T-helper 2 cell treated with Interferon-gamma antibody and Interleukin-4, amounts not matched to agents 5 μg/mL and 100 μg/mL, for 36 hours (primary cell): ENCODE measurements around the gene STK24.

Experiments
- DNase-seq: peaks from one replicate; pipeline ENCODE4 v3.0.0; 2021; ENCODE audit warnings: low spot score
- H3K27ac Mint-ChIP-seq: one replicate; pipeline ENCODE4 v1.8.0; 2021; ENCODE audit warnings: mild to moderate bottlenecking, mixed read lengths
- H3K27me3 Mint-ChIP-seq: one replicate; pipeline ENCODE4 v1.8.0; 2021; ENCODE audit warnings: low read depth, mixed read lengths
- H3K36me3 Mint-ChIP-seq: one replicate; pipeline ENCODE4 v1.8.0; 2021; ENCODE audit warnings: low read depth, mixed read lengths
- H3K4me1 Mint-ChIP-seq: one replicate; pipeline ENCODE4 v1.8.0; 2021; ENCODE audit warnings: low read depth, mixed read lengths
- H3K4me3 Mint-ChIP-seq: one replicate; pipeline ENCODE4 v1.8.0; 2022; ENCODE audit warnings: mild to moderate bottlenecking, moderate library complexity, mixed read lengths
- H3K9me3 Mint-ChIP-seq: one replicate; pipeline ENCODE4 v1.8.0; 2021; ENCODE audit warnings: mixed read lengths

The STK24 gene

GRCh38 chr13:98436233-98436910 is 140.5 kb downstream of the STK24 start:
- H3K9me3 Mint-ChIP-seq, result no peaks in the 10 kb centered on the region
- H3K27ac Mint-ChIP-seq, result no peak overlapping the region
- no peak for DNase-seq
- H3K4me1 Mint-ChIP-seq, result no peaks in the 10 kb centered on the region
- no peaks in the 10 kb centered on the region for H3K36me3 Mint-ChIP-seq
- no peaks in the 10 kb centered on the region for H3K27me3 Mint-ChIP-seq
- no peak overlapping the region for H3K4me3 Mint-ChIP-seq

- Mint-ChIP-seq H3K9me3 (no peaks in the 10 kb centered on the region), H3K27me3 (no peaks in the 10 kb centered on the region), H3K27ac (no peak overlapping the region), H3K4me1 (no peaks in the 10 kb centered on the region), H3K36me3 (no peaks in the 10 kb centered on the region), H3K4me3 (no peak overlapping the region)
- DNase-seq, result no peak
These were observed 141.5 kb downstream of the STK24 start for GRCh38 chr13:98435376-98435775.

- Mint-ChIP-seq H3K4me3 (no peak overlapping the region), H3K9me3 (no peaks in the 10 kb centered on the region), H3K27me3 (no peaks in the 10 kb centered on the region), H3K36me3 (no peaks in the 10 kb centered on the region), H3K4me1 (no peaks in the 10 kb centered on the region), H3K27ac (no peak overlapping the region)
- DNase-seq, result no peak
These were observed 142.8 kb downstream of the STK24 start for GRCh38 chr13:98434060-98434459.

GRCh38 chr13:98433654-98434053 is 143.3 kb downstream of the STK24 start:
- Mint-ChIP-seq H3K4me3 (no peak overlapping the region), H3K9me3 (no peaks in the 10 kb centered on the region), H3K27ac (no peak overlapping the region), H3K27me3 (no peaks in the 10 kb centered on the region), H3K4me1 (no peaks in the 10 kb centered on the region), H3K36me3 (no peaks in the 10 kb centered on the region)
- no peak for DNase-seq

GRCh38 chr13:98432638-98433037 is 144.3 kb downstream of the STK24 start:
- no peak overlapping the region for H3K27ac Mint-ChIP-seq
- H3K4me3 Mint-ChIP-seq, result no peak overlapping the region
- H3K9me3 Mint-ChIP-seq, result no peaks in the 10 kb centered on the region
- H3K4me1 Mint-ChIP-seq, result no peaks in the 10 kb centered on the region
- no peaks in the 10 kb centered on the region for H3K36me3 Mint-ChIP-seq
- DNase-seq, result no peak
- no peaks in the 10 kb centered on the region for H3K27me3 Mint-ChIP-seq

GRCh38 chr13:98429977-98430736 is 146.8 kb downstream of the STK24 start:
- no peaks in the 10 kb centered on the region for H3K9me3 Mint-ChIP-seq
- no peak overlapping the region for H3K27ac Mint-ChIP-seq
- no peak overlapping the region for H3K4me3 Mint-ChIP-seq
- H3K4me1 Mint-ChIP-seq, result no peaks in the 10 kb centered on the region
- no peak for DNase-seq
- H3K27me3 Mint-ChIP-seq, result no peaks in the 10 kb centered on the region
- H3K36me3 Mint-ChIP-seq, result no peaks in the 10 kb centered on the region

GRCh38 chr13:98429531-98429930 is 147.4 kb downstream of the STK24 start:
- no peaks in the 10 kb centered on the region for H3K4me1 Mint-ChIP-seq
- no peak overlapping the region for H3K27ac Mint-ChIP-seq
- no peaks in the 10 kb centered on the region for H3K36me3 Mint-ChIP-seq
- DNase-seq, result no peak
- H3K4me3 Mint-ChIP-seq, result no peak overlapping the region
- H3K9me3 Mint-ChIP-seq, result no peaks in the 10 kb centered on the region
- H3K27me3 Mint-ChIP-seq, result no peaks in the 10 kb centered on the region

- no peaks in the 10 kb centered on the region for H3K4me1 Mint-ChIP-seq
- no peaks in the 10 kb centered on the region for H3K27me3 Mint-ChIP-seq
- no peak overlapping the region for H3K27ac Mint-ChIP-seq
- DNase-seq, result no peak
- H3K36me3 Mint-ChIP-seq, result no peaks in the 10 kb centered on the region
- no peak overlapping the region for H3K4me3 Mint-ChIP-seq
- H3K9me3 Mint-ChIP-seq, result no peaks in the 10 kb centered on the region
These were observed 147.8 kb downstream of the STK24 start for GRCh38 chr13:98429081-98429480.

GRCh38 chr13:98428256-98428966 is 148.5 kb downstream of the STK24 start:
- Mint-ChIP-seq H3K4me1 (no peaks in the 10 kb centered on the region), H3K27ac (no peak overlapping the region), H3K27me3 (no peaks in the 10 kb centered on the region), H3K36me3 (no peaks in the 10 kb centered on the region), H3K4me3 (no peak overlapping the region), H3K9me3 (no peaks in the 10 kb centered on the region)
- no peak for DNase-seq

GRCh38 chr13:98427331-98427995 is 149.4 kb downstream of the STK24 start:
- Mint-ChIP-seq H3K4me3 (no peak overlapping the region), H3K27me3 (no peaks in the 10 kb centered on the region), H3K27ac (no peak overlapping the region), H3K4me1 (no peaks in the 10 kb centered on the region), H3K9me3 (no peaks in the 10 kb centered on the region), H3K36me3 (no peaks in the 10 kb centered on the region)
- no peak for DNase-seq

- no peaks in the 10 kb centered on the region for H3K27me3 Mint-ChIP-seq
- no peak for DNase-seq
- no peaks in the 10 kb centered on the region for H3K9me3 Mint-ChIP-seq
- H3K27ac Mint-ChIP-seq, result no peak overlapping the region
- no peak overlapping the region for H3K4me3 Mint-ChIP-seq
- no peaks in the 10 kb centered on the region for H3K4me1 Mint-ChIP-seq
- no peaks in the 10 kb centered on the region for H3K36me3 Mint-ChIP-seq
These were observed 153.5 kb downstream of the STK24 start for GRCh38 chr13:98423417-98423816.

- DNase-seq, result no peak
- Mint-ChIP-seq H3K27me3 (no peaks in the 10 kb centered on the region), H3K36me3 (no peaks in the 10 kb centered on the region), H3K4me3 (no peak overlapping the region), H3K9me3 (no peaks in the 10 kb centered on the region), H3K27ac (no peak overlapping the region), H3K4me1 (no peaks in the 10 kb centered on the region)
These were observed 154.9 kb downstream of the STK24 start for GRCh38 chr13:98422046-98422445.

GRCh38 chr13:98420554-98421175 is 156.2 kb downstream of the STK24 start:
- Mint-ChIP-seq H3K27me3 (no peaks in the 10 kb centered on the region), H3K27ac (no peak overlapping the region), H3K4me3 (no peak overlapping the region), H3K9me3 (no peaks in the 10 kb centered on the region), H3K36me3 (no peaks in the 10 kb centered on the region), H3K4me1 (no peaks in the 10 kb centered on the region)
- DNase-seq, result no peak
